ENCODE measurements around the gene STPG4.

STPG4 gene

DNA sequence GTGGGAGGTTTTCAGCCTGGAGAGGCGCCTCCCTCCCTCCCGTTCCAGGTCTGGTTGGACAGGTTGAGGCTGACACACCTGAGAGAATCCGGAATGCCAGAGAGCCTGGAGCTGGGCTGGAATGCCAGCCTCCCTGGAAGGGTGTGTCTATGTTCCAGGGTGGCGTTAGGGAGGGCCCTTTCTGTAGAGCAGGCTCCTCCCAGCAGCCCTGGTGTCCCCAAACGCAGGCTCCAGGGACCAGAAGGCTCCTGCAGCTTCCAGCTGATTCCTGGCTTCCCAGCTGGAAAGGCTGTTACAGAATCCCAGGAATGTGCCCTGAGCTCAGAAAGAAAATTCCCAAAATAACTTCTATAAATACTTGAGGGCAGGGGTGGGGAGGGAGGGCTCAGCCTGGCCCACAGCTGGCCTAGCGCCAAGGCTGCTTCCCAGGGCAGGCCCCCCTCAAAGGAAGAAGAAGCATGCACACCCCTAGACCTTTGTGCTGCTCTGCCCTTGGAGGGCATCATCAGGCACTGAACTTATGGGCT, 85.4 kb downstream of the STPG4 start:
- DNase-seq: no peak

DNA sequence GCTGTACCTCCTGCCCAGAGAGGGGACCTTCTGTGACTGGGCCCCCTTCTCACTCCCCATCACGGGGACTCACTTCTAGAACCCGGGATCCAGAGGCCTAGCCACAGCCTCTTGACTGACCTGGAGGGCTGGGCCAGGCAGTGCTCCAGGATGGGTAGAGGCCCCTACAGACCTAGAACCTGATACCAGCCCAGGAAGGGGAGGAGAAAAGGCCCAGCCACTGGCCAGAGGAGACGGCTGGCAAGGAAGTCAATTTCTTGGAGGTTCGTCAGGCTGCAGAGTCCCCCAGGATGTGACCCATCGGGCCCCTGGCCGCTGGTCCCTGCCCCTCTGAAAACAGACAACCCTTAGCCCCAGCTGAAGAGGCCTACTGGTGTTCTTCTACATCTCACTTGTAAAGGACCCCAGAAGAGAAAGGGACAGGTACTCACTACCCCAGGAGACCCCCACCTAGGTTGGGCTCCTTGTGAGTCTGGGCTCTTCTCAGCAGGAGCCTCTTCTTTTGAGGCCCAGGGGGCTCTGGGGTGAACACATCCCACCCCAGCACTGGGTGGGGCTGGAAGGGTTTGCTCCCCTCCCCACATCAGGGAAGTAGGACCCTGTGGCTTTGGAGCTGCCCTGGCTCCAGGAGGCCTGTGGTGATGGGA, 86.0 kb downstream of the STPG4 start:
- DNase-seq: no peak

DNA sequence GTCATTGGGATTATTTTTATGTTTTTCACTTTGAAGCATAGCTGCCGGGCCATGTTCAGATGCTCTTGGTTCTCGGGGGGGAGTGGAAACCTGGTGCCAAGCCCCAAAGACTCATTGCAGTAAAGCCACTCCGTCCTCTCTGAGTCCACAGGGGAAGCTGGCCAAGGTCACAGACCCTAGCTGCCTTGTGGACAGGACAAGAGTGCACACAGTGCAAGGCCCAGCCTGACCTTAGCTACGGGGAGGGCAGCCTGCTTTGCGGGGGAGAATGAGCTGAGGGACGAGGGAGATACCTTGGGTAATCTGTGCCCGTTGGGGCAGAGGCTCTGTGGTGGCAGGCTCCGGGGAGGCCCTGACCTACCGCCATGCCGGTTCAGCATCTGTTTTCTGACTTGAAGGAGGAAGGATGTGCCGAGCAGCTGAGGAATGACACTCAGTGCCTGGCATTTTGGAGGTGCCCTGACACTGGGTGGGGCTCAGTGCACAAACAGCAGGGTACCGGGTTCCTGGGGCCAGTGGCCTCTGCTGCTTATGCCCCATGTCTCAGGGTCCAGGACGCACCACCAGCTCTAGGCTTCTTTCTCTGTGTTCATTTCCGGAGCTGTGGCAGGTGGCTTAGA, 87.2 kb downstream of the STPG4 start:
- no peak for DNase-seq

DNA sequence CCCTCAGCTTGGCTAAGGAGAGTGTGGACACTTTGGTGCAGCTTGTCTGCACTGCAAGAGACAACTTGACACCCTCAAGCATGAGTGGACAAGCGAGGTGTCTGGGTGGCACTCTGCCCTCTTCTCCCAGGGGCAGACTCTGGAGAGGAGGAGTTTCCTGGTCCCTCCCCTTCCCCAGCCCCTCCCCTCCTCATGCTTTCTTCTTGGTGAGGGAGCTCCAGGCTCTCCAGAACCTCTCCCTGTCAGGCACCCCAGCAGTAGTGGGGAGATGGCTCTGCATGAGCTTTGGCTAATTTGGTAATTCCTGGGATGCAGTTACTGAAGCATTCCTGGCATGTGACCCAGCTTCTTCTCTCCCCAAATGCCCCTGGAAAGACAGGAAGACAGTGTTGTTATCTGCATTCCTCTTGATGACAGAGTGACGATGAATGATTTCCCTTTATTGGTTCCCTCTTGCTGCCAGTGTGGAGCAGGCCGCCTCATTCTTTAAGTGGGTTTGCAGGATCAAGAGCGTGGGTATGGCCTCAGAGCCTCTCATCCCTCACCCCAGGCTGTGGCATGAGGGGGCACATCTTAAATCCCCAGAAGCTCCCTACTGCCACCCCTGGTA, 89.2 kb downstream of the STPG4 start:
- DNase-seq: no peak

DNA sequence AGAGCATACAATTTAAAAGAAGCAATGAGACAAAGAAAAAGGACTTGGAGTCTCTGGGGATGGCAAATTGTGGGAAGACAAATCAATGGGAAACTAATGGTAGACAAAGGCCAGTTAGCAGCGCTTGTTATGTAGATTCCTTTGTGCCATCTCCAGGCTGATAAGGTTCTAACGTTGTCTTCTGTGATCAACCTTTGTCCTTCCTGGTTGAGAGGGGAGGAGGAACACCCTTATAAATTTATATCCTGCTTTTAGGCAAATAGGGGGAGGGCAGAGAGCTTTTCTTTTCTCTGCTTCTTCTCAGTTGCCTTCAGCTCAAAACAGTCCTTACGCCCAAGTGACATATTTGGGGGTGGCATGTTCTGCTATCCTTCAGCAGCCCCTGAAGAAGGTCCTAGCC, 89.8 kb downstream of the STPG4 start:
- DNase-seq: no peak

DNA sequence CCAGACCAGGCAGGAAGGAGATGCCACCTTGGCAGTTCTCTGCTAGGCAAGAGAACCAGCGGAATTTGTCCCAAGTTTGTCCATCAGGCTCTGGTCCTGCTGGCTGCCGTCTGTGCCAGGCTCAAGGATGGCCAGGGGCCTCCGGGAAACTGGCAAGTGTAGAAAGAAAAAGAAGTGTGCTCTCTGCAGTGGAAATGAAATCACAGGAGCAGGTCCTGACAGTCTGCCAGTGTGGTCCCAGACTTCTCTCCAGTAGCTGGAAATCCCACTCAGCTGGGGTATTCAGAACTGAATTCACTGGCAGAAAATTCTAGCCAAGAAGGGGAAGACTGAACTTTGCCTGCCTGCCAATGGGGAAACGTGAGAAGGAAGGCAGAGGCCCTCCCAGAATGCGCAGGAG, 91.0 kb downstream of the STPG4 start:
- no peak for DNase-seq

DNA sequence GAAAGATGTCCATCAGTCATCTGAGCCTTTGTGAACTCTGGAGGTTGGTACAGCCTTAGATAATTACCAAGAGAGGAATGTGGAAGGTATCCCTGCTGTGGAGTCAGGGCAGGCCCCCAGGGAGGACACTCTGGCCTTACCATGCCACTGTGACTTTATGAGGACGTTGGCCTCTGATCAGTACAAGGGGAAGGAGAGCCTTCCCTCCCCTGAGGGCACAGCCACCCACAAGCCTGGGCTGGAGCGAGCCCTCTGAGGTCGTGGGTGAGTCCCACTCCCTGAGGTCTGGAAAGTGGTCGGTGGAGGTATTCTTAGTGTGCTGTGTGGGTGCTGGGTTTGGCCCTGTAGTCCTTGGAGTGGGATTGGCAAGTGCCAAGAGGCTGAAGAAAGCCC, 91.6 kb downstream of the STPG4 start:
- DNase-seq: no peak

DNA sequence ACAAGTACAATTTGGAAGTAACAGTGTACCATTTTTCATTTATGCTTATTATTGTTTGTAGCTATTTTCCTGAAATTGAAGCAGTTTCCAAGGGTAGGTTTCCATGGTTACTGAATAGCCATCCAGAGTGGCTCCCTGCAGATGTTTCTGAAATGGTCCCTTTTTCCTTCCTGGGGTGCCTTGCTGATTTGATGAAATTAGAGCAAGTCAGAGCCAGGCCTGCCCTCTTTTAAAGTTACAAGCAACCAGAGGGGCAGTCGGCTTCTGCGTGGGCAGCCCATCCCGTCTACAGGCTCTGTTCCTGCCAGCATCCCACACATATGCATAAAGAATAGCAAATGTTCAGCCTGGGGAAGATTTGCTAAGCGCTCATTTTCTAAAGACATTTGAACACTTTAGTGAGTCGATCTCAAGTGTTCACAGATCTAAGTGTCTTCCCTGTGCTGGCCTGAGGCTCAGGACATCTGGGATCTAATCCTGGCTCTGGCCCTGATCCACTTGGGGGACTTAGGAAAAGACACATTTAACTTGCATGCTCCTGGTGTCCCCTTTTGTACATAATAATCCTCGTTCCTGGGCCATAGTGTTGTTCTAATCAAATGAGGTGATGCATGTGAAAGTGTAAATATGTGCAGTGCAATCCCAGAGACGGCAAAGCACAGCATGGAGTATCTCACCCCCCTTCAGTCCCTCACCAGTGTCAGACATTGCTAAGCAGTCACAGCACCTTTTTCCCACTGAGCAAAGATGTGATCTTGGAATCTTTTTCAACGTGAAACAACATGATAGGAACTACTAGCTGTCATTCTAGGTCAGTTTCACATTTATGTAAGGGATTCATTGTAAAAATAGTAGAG, 92.2 kb downstream of the STPG4 start:
- DNase-seq: no peak

DNA sequence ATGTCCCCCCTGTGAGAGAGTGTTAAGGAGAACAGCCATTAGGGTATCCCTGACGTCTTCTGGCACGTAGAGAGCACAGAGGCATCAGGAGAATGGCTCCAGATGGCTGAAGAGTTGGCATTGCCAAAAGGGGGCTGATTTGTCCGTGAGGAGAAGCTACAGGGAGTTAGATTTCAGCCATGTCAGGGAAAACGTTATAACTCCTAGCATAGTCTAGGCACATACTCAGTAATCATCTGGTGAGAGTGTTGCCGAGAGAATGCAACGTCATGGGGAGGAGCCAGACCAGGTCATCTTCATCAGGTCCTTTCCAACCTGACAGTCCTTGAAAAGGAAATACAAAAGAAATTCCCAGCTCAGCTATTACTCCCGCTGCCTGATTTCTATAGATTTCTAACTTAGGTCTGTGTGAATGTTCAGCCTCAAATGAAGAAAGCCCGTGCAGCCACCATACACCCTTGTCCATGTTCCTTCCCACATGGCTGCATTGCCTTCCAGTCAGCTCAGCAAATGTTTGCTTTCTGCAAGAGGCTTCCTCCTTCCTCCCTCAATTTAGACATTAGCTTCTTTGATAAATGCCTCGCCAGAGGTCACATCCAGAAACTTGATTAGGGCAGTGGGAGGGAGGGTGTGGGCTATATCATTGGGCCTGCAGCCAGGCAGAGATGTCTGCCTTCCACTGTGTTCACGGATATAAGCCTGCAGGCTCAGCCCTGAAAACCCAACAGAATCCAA, 93.0 kb downstream of the STPG4 start:
- DNase-seq: no peak

DNA sequence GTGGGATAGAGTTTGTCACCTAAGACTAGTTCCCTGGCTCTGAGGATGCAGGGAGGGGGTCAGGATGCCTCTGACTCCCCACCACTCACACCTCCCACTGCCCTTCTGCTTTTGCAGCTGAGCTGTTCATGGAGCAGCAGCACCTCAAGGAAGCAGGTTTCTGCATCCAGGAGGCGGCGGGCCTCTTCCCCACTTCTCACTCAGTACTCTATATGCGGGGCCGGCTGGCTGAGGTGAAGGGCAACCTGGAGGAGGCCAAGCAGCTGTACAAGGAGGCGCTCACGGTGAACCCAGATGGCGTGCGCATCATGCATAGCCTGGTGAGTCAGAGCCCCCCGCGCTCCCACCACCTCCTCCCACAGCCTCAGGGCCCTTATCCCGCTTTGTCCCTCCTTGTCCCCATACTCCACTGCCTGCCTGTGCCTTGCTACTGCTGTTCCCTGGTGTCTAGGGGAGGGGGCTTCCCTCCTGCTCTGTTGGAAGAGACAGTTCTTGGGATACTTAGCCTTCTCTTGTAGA, 94.4 kb downstream of the STPG4 start:
- no peak for DNase-seq

DNA sequence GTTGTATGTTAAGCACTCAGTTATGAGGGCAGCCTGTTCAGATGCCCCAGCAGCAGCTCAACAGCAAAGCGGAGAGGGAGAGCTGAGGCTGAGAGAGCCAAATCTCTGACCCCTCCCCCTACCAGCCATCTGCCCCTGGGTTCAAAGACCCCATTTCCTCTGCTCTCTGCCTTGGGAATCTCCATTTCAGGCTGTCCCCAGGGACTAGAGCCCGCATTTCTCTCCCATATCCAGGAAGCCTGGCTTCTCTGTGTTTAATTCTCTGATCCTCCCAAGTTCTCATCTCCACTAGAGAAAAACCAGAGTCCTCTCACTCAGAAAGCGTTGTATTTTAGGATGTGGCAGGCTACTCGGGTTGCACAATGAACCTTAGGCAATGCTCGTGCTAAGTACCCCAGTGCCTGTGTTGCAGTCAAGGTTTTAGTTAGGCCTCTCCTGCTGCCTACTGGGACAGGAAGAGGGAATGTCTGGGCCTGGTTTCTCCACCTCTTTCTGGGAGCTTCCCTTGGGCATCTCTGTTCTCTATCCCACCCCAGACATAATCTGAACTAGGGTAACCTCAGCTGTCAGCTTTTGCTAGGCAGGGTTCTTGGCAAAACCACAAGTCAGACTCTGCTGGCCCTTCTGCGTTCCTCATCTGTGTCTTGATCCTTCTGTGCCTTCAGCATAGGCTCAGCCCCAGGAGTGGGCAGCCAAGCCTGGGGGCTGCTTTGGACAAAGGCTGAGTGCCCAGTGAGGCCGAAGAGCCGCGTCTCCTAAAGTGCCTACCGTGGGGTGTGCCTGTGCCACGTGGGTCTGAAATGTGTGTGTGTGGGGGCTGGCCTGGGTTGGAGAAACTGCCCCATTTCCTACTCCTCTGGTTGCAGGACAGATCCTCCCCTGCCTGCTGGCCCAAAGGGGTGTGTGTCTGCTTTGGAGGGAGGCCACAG, 96.8 kb downstream of the STPG4 start:
- no peak for DNase-seq

DNA sequence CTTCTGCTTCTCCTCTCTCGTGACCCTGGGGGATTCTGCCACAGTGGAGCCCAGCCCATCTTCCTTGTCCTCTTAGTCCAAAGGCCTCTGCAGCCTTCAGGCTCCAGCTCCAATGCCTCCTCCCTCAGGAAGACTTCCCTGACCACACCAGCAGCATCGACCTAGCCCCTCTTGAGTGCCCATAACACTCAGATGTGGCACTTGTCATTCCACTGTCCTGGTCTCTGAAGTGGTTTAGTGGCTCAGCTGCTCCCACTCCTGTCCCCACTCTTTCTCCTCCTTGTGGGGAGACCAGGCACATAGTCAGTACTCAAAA, 97.5 kb downstream of the STPG4 start:
- no peak for DNase-seq

DNA sequence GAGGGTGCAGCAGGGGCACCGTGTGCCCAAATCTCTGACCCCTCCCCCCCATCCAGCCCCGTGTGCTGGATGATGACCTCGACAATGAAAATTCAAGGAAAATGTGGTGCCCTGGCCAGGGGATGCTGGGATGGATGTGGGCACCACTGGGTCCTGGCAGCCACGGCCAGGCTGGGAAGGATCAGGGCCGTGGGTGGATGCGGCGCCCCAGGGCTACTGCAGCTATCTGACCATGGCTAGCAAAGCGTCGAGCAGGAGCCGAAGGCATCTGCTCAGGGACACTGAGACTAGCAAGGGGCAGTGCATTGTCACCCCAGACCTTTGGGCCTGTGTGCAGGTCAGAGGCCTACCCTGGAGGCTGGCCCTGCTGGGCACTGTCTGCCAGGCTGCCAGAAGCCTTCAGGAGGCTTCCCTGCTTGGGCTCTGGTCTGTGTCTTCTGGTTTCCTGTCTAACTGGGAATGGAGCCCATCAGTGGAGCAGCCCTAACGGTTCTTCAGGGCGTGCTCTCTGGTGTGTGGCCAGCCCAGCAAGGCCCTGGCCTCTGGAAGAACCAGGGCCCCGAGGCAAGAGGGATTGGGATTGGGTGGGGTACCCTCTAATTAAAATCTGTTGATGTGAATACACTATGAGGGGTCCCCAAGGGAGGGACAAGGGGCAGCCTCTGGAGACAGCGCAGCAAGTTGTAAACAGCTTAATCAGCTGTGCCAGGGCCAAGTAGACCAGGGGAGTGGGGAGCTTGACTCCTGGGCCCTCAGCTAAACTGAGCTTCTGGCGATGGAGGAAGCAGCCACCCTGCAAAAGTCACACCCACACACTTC, 98.0 kb downstream of the STPG4 start:
- no peak for DNase-seq

DNA sequence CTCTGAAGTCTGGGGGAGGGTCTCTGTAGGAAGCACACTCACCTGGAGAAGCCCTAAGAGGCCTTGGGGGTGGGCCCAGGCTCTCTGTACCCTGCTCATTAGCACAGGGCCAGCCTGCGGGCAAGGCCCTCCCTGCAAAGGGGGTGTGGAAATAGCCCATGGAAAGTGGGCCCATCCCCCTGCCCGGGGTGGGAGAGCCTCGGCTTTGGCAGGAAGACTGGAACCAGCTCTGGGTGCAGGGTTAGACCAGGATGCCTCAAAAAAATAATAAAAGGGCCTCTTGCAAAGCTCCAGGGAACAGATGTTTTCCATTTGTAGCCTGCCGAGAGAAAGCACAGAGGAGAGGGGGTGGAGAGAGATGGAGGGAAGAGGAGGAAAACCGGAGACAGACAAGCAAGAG, 98.7 kb downstream of the STPG4 start:
- no peak for DNase-seq

DNA sequence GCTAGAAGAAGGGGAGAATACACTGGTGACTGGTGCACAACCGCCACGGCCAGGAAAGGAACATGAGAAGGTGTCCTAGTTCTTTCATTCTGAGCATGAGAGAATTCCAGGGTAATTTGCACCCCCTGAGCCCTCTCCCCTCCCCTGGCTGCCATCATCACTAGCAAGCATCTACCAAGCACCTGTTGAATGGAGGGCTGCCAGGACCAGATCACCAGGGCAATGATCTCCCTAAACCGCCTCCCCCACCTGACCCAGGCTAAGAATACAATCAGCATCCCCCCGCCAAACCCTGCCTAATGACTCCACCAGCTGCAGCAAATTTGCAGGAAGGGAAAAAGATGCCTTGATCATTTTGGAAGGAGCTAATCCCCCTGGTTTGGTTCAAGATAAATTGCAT, 100.2 kb downstream of the STPG4 start:
- DNase-seq: no peak

DNA sequence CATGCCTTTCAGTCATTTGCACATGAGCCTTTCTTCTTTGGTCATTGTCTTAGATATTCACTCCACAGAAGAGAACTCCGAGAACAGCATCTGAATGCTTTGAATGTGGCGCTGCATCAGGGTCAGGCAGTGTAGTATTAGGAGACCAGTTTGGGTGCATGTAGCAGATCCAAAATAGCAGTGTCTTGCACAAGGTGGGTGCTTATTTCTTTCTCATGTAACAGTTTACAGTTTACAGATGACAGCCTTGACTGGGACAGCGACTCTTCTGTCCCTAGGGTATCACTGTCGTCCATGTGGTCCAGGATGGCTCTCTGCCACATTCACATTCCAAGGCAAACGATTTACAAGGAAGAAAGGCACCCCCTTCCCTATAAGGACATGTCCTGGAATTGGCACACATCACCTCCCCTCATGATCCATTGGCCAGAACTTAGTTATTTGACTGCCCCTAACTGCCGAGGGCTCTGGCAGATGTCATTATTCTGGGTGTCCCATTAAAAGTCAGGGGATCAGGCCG, 101.0 kb downstream of the STPG4 start:
- no peak for DNase-seq

DNA sequence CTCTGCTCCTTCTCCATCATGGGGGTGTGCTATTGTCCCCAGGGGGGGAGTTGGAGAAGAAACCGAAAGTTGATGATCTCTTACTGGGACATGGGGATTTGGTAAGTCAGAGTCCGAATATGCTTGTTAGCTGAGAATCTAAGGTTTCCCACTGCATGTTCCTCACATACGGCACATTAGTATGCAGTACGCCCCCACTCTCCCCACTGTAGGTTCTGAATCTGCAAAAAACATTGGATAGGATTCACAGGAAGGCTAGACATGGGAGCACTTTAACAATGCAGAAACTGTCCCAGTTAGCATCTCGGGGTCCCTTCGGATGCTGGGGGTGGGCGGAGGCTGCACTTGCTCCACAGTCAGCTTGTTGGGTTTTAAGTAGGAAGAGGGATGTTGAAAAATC, 102.3 kb downstream of the STPG4 start:
- no peak for DNase-seq

DNA sequence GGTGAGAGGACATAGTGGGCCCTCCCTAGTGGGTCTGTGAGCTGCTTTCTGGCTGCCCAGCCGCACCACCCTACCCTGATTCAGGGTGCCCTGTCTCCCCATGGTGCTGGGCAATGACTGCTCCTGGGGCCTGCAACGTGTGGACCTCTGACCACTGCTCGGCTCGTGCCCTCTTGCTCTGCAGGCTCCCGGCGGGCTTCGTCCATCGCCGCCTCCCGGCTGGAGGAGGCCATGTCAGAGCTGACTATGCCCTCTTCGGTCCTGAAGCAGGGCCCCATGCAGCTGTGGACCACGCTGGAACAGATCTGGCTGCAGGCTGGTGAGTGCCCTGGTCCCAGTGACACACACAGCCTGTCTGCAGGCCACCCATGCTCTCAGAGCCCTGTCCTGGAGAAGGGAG, 103.5 kb downstream of the STPG4 start:
- no peak for DNase-seq

DNA sequence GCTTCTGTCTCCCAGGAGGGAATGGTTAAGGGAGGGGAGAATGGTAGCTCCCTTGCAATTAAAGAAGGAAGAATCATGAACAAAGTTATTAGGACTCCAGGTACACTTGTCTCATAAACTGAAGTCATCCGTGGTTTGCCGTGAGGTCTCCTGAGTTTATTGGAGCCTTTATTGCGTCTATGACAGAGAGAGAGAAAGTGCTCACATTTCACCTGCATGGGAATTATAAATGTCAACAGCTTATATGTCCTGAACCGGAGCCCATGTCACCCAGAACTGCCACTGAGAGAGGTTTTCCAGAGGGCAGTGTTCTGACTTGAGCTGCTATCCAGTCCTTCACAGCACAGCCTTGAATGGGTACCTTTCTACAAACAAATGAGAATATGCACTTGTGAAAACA, 104.3 kb downstream of the STPG4 start:
- no peak for DNase-seq

DNA sequence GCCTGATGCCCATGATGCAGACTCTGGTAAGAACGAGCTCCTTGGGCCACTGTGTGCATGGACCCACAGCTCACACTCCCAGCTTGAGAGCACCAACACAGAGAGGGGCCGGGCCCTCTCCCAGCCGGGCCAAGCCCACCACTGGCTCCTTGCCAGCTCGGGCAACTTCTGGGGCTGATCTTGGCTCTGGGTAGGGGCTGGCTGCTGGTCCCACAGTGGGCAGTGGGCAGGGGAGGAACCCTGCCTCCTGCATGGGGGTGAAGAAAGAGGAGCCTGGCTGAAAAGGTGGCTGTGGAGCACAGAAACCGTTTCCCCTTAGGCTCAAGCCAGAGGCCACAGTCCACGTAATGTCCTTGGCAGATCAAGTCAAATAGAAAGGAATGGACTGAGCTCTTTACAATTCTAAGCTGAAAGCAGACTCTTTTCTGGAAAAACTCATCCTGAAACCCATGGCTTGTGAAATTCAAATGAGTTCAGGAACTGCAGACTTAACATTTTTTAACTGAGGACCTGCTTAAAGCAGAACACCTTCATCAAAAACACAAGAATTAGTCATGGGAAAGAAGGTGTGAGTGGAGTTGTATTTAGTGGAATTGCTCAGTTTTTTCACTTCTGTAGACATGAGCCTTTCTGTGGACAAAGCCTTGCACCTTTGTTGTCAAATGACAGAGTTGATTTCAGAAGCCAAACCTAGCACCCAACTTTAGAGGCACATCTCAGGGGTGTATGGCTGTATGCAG, 104.9 kb downstream of the STPG4 start:
- no peak for DNase-seq

All from stimulated activated CD4-positive, alpha-beta T cell treated with anti-CD3 and anti-CD28 coated beads, Interleukin-15, amount 100 ng/mL, for 24 hours (primary cell).